Adrenal gland (tissue), 5 donors: ENCODE measurements around the gene STING1.

Experiments
- POLR2A ChIP-seq, 2 donors: fragments of 450-650 bp; IDR thresholded peaks; one replicate each; pipeline ENCODE4 v1.6.1; 2017; ENCODE audit warnings: antibody characterized with exemption in 2 of 2, mild to moderate bottlenecking in 2 of 2, moderate library complexity in 1 of 2
- TF ChIP-seq, protein P1 (sequence below), 6 experiments: fragments of 450-650 bp in 4 of 6; fragments of 200-600 bp in 2 of 6; sonication (generic) in 1 of 6; IDR thresholded peaks; 1 replicate in 5 of 6; 2 replicates in 1 of 6; pipeline versions ENCODE4 v1.5.1 to v1.8.0; 2016 to 2021; ENCODE audit warnings: antibody characterized with exemption in 6 of 6, mild to moderate bottlenecking in 2 of 6, moderate library complexity in 1 of 6
- donor health status: DM: no; HTN: no; CAD: no.

DNA sequence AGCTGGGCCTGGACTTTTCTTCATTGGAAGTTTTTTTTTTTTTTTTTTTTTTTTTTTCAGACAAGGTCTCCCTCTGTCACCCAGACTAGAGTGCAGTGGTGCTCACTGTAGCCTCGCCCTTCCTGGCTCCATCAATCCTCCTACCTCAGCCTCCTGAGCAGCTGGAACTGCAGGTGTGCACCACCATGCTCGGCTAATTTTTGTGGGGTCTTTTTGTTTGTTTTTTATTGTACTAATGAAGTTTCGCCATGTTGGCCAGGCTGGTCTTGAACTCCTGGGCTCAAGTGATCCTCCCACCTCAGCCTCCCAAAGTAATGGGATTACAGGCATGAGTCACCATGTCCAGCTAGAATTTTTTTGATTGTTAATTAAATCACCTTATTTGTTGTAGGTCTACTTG lies 46.9 kb downstream of the STING1 start:
- TF ChIP-seq, protein P1, sequence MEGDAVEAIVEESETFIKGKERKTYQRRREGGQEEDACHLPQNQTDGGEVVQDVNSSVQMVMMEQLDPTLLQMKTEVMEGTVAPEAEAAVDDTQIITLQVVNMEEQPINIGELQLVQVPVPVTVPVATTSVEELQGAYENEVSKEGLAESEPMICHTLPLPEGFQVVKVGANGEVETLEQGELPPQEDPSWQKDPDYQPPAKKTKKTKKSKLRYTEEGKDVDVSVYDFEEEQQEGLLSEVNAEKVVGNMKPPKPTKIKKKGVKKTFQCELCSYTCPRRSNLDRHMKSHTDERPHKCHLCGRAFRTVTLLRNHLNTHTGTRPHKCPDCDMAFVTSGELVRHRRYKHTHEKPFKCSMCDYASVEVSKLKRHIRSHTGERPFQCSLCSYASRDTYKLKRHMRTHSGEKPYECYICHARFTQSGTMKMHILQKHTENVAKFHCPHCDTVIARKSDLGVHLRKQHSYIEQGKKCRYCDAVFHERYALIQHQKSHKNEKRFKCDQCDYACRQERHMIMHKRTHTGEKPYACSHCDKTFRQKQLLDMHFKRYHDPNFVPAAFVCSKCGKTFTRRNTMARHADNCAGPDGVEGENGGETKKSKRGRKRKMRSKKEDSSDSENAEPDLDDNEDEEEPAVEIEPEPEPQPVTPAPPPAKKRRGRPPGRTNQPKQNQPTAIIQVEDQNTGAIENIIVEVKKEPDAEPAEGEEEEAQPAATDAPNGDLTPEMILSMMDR (IDR thresholded peaks at IDR 0.05): no peak
- no peak for TF ChIP-seq POLR2A (IDR thresholded peaks at IDR 0.05)
